H9 (cell line): ENCODE measurements around the gene TMEM114. TPM values are rescaled to one million over a fixed set of nuclear protein-coding genes. Genes with fewer than 3 reads are reported as not detected.

Source experiments
- DNase-seq: peaks from one replicate; pipeline ENCODE4 v3.0.0-alpha.2; 2017
- H2AFZ ChIP-seq: one replicate; pipeline ENCODE4 v1.6.1; 2013; ENCODE audit warnings: mild to moderate bottlenecking, low read length, control low read depth, moderate library complexity
- H2AK5ac ChIP-seq: 2 replicates; pipeline ENCODE4 v1.6.1; 2013; ENCODE audit warnings: low read length, control low read depth, mixed read lengths; ENCODE audit not compliant: insufficient read length
- H2BK120ac ChIP-seq: one replicate; pipeline ENCODE4 v1.6.1; 2013; ENCODE audit warnings: low read depth, mild to moderate bottlenecking, low read length, control low read depth, inconsistent platforms; ENCODE audit not compliant: poor library complexity, severe bottlenecking
- H2BK12ac ChIP-seq: 2 replicates; pipeline ENCODE4 v1.6.1; 2013; ENCODE audit warnings: low read length, control low read depth, mixed read lengths, low read depth; ENCODE audit not compliant: insufficient read length
- H2BK15ac ChIP-seq: 2 replicates; pipeline ENCODE4 v1.6.1; 2013; ENCODE audit warnings: low read depth, low read length, control low read depth
- H2BK20ac ChIP-seq: one replicate; pipeline ENCODE4 v1.6.1; 2013; ENCODE audit warnings: low read depth, mild to moderate bottlenecking, low read length, control low read depth, inconsistent platforms; ENCODE audit not compliant: poor library complexity, severe bottlenecking
- H2BK5ac ChIP-seq: 2 replicates; pipeline ENCODE4 v1.6.1; 2013; ENCODE audit warnings: low read length, control low read depth, mixed read lengths; ENCODE audit not compliant: insufficient read length
- H3K14ac ChIP-seq: 2 replicates; pipeline ENCODE4 v1.6.1; 2013; ENCODE audit warnings: low read length, control low read depth; ENCODE audit not compliant: insufficient read depth
- H3K18ac ChIP-seq: 2 replicates; pipeline ENCODE4 v1.6.1; 2013; ENCODE audit warnings: low read depth, mild to moderate bottlenecking, mixed read lengths, low read length, control low read depth; ENCODE audit not compliant: insufficient read length
- H3K23ac ChIP-seq: 2 replicates; pipeline ENCODE4 v1.6.1; 2013; ENCODE audit warnings: low read length, control low read depth, mixed read lengths, low read depth; ENCODE audit not compliant: insufficient read length
- H3K23me2 ChIP-seq: 2 replicates; pipeline ENCODE4 v1.6.1; 2013; ENCODE audit warnings: low read depth, mild to moderate bottlenecking, mixed read lengths, low read length, control low read depth; ENCODE audit not compliant: insufficient read length, poor library complexity, severe bottlenecking
- H3K27ac ChIP-seq: 2 replicates; pipeline ENCODE4 v1.5.1; 2013; ENCODE audit warnings: low read length, control low read depth, mixed read lengths, low read depth; ENCODE audit not compliant: insufficient read length
- H3K27me3 ChIP-seq: 2 replicates; pipeline ENCODE4 v1.6.1; 2013; ENCODE audit warnings: low read length, control low read depth, inconsistent platforms; ENCODE audit not compliant: insufficient read depth
- H3K4ac ChIP-seq: 2 replicates; pipeline ENCODE4 v1.6.1; 2013; ENCODE audit warnings: low read depth, mild to moderate bottlenecking, control low read depth, inconsistent platforms, low read length, moderate library complexity
- H3K4me1 ChIP-seq: 2 replicates; pipeline ENCODE4 v1.6.1; 2013; ENCODE audit warnings: low read length, control low read depth, inconsistent platforms; ENCODE audit not compliant: insufficient read depth
- H3K4me2 ChIP-seq: 2 replicates; pipeline ENCODE4 v1.6.1; 2013; ENCODE audit warnings: low read length, control low read depth, mixed read lengths; ENCODE audit not compliant: insufficient read length, insufficient read depth
- H3K56ac ChIP-seq: 2 replicates; pipeline ENCODE4 v1.6.1; 2013; ENCODE audit warnings: low read depth, mild to moderate bottlenecking, mixed read lengths, low read length, control low read depth; ENCODE audit not compliant: insufficient read length
- H3K79me1 ChIP-seq: 2 replicates; pipeline ENCODE4 v1.6.1; 2013; ENCODE audit warnings: low read depth, mild to moderate bottlenecking, moderate library complexity, low read length, control low read depth, inconsistent platforms; ENCODE audit not compliant: insufficient read depth, poor library complexity, severe bottlenecking
- H3K79me2 ChIP-seq: 2 replicates; pipeline ENCODE4 v1.6.1; 2013; ENCODE audit warnings: low read length, control low read depth, inconsistent platforms; ENCODE audit not compliant: insufficient read depth
- H3K9ac ChIP-seq: 2 replicates; pipeline ENCODE4 v1.6.1; 2013; ENCODE audit warnings: low read length, control low read depth, mixed read lengths; ENCODE audit not compliant: insufficient read length; ENCODE audit errors: extremely low read depth
- H3K9me3 ChIP-seq: one replicate; pipeline ENCODE4 v1.6.1; 2013; ENCODE audit warnings: low read depth, low read length, inconsistent platforms; ENCODE audit not compliant: control insufficient read depth
- H3T11ph ChIP-seq: one replicate; pipeline ENCODE4 v1.6.1; 2013; ENCODE audit warnings: mild to moderate bottlenecking, low read length, control low read depth, inconsistent platforms
- H4K20me1 ChIP-seq: one replicate; pipeline ENCODE4 v1.6.1; 2013; ENCODE audit not compliant: control insufficient read depth, insufficient read length, insufficient read depth
- H4K5ac ChIP-seq: 2 replicates; pipeline ENCODE4 v1.6.1; 2013; ENCODE audit warnings: low read depth, mild to moderate bottlenecking, mixed read lengths, low read length, control low read depth; ENCODE audit not compliant: insufficient read length
- H4K8ac ChIP-seq: replicated peaks from 2 replicates; pipeline ENCODE4 v1.6.1; 2013; ENCODE audit warnings: low read length, control low read depth, mixed read lengths, low read depth; ENCODE audit not compliant: insufficient read length
- H4K91ac ChIP-seq: 2 replicates; pipeline ENCODE4 v1.6.1; 2013; ENCODE audit warnings: low read depth, mild to moderate bottlenecking, moderate library complexity, mixed read lengths, low read length, control low read depth; ENCODE audit not compliant: insufficient read length
- H3K27ac Mint-ChIP-seq, 3 experiments: 2 replicates in 2 of 3; 3 replicates in 1 of 3; pipeline ENCODE4 v1.8.0; 2020 to 2021; ENCODE audit warnings: mixed read lengths in 3 of 3, mild to moderate bottlenecking in 1 of 3, moderate library complexity in 1 of 3
- H3K27me3 Mint-ChIP-seq: 2 replicates; pipeline ENCODE4 v1.8.0; 2021; ENCODE audit warnings: low read depth, mild to moderate bottlenecking, moderate library complexity, mixed read lengths
- H3K36me3 Mint-ChIP-seq, 3 experiments: 2 replicates in 2 of 3; 3 replicates in 1 of 3; pipeline ENCODE4 v1.8.0; 2020 to 2021; ENCODE audit warnings: low read depth in 3 of 3, mixed read lengths in 3 of 3; ENCODE audit not compliant: insufficient read depth in 1 of 3
- H3K4me1 Mint-ChIP-seq, 2 experiments: 2 replicates each; pipeline ENCODE4 v1.8.0; 2020; ENCODE audit warnings: mixed read lengths in 2 of 2
- H3K4me3 Mint-ChIP-seq, 2 experiments: 2 replicates in 1 of 2; 3 replicates in 1 of 2; pipeline ENCODE4 v1.8.0; 2020 to 2021; ENCODE audit warnings: mild to moderate bottlenecking in 2 of 2, mixed read lengths in 2 of 2, moderate library complexity in 1 of 2
- H3K9me3 Mint-ChIP-seq, 2 experiments: 2 replicates in 1 of 2; 3 replicates in 1 of 2; pipeline ENCODE4 v1.8.0; 2020; ENCODE audit warnings: mild to moderate bottlenecking in 2 of 2, mixed read lengths in 2 of 2, moderate library complexity in 1 of 2
- CTCF ChIP-seq: fragments of 200-600 bp; sonication (generic); conservative IDR thresholded peaks from 3 replicates; pipeline ENCODE4 v1.8.0; 2021; ENCODE audit warnings: antibody characterized with exemption, mild to moderate bottlenecking
- WGBS: extraction: QIAGEN DNeasy Blood & Tissue Kit; methylation state at CpG from one replicate; pipeline ENCODE4 v1.1.7; 2013; ENCODE audit warnings: missing lambda C conversion rate, low lambda C conversion rate, mixed read lengths; ENCODE audit not compliant: insufficient read length; ENCODE audit errors: extremely low coverage; 5-methylcytosine and 5-hydroxymethylcytosine counted together
- total RNA-seq: library from RNA; stranded (reverse); gene quantifications from 2 replicates; pipeline ENCODE4 v1.2.1, GENCODE V29; 2021

Gene TMEM114
- total RNA-seq, 1 experiment from 2014 or later = 0.33 TPM

DNA sequence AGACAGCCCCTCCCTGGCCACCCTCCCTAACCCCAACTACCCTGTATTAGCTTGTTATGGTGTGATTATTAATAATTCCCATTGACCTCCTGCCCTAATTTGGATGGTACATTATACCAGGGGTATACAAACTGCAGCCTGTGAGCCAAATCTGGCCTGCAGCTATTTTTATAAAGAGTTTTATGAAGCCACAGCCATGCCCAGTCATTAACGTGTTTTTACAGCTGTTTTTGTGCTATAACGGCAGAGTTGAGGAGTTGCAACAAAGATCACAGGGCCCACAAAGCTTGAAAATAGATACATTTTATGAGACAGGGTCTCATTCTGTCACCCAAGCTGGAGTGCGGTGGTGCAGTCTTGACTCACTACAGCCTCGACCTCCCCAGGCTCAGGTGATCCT, 37.1 kb upstream of the TMEM114 start:
- Histone ChIP-seq H2BK5ac (no peak overlapping the region), H3K4me2 (no peak overlapping the region), H4K5ac (no peak overlapping the region), H3K56ac (no peak overlapping the region), H3K79me2 (peaks cover 2% of the 10 kb centered on the region; the same call in 1 of the 2 replicates), H3T11ph (no peak overlapping the region), H2AK5ac (no peak overlapping the region), H3K27ac (no peak overlapping the region), H2BK20ac (no peak overlapping the region), H3K27me3 (no peaks in the 10 kb centered on the region), H2BK12ac (no peak overlapping the region), H2BK15ac (no peak overlapping the region), H3K23me2 (no peaks in the 10 kb centered on the region), H2AFZ (no peak overlapping the region), H3K23ac (no peak overlapping the region), H2BK120ac (no peak overlapping the region), H3K9me3 (no peaks in the 10 kb centered on the region), H3K9ac (no peak overlapping the region), H4K8ac (no peak overlapping the region), H3K4ac (no peak overlapping the region), H3K4me1 (no peaks in the 10 kb centered on the region), H3K79me1 (no peaks in the 10 kb centered on the region), H4K20me1 (no peaks in the 10 kb centered on the region), H3K18ac (no peak overlapping the region), H3K14ac (no peak overlapping the region), H4K91ac (no peak overlapping the region)
- no peaks in the 10 kb centered on the region for H3K9me3 Mint-ChIP-seq
- no peaks in the 10 kb centered on the region for H3K27me3 Mint-ChIP-seq
- H3K4me1 Mint-ChIP-seq = peaks cover 3 to 5% of the 10 kb centered on the region in 2 experiments; a peak in 2 of 4 replicates
- no peak for TF ChIP-seq CTCF
- H3K36me3 Mint-ChIP-seq = peaks cover 52 to 84% (median 71%) of the 10 kb centered on the region in 3 experiments
- no CpG with 5 or more reads among the region's 4 CpGs for WGBS
- DNase-seq = no peak
- no peak overlapping the region for H3K4me3 Mint-ChIP-seq
- H3K27ac Mint-ChIP-seq = no peak overlapping the region
